KMS-11 (cell line): Measurements from ENCODE around the gene ATP5PO.

Source experiments
- H2AFZ ChIP-seq: fragments of 200-600 bp; sonication (generic); 2 replicates; pipeline ENCODE4 v1.6.1; 2016; ENCODE audit warnings: antibody characterized with exemption, mixed run types, low read depth
- H3K27ac ChIP-seq: fragments of 200-600 bp; sonication (generic); 2 replicates; pipeline ENCODE4 v1.6.1; 2016; ENCODE audit warnings: mild to moderate bottlenecking, mixed run types
- H3K27me3 ChIP-seq: fragments of 200-600 bp; sonication (generic); 2 replicates; pipeline ENCODE4 v1.6.1; 2017; ENCODE audit warnings: mild to moderate bottlenecking, low read depth, mixed run types, moderate library complexity; ENCODE audit not compliant: insufficient read depth
- H3K36me3 ChIP-seq: fragments of 200-600 bp; sonication (generic); 2 replicates; pipeline ENCODE4 v1.6.1; 2017; ENCODE audit warnings: mild to moderate bottlenecking, mixed run types; ENCODE audit not compliant: insufficient read depth
- H3K4me1 ChIP-seq: fragments of 200-600 bp; sonication (generic); 2 replicates; pipeline ENCODE4 v1.6.1; 2016; ENCODE audit warnings: mild to moderate bottlenecking, low read depth, mixed run types; ENCODE audit not compliant: poor library complexity, severe bottlenecking
- H3K4me2 ChIP-seq: fragments of 200-600 bp; sonication (generic); 2 replicates; pipeline ENCODE4 v1.7.0; 2016; ENCODE audit warnings: mild to moderate bottlenecking, mixed run types
- H3K4me3 ChIP-seq: fragments of 200-600 bp; sonication (generic); IDR thresholded peaks from 2 replicates; pipeline ENCODE4 v1.6.1; 2017; ENCODE audit warnings: low read depth, low read length, mixed read lengths; ENCODE audit not compliant: insufficient read depth
- H3K79me2 ChIP-seq: fragments of 200-600 bp; sonication (generic); 2 replicates; pipeline ENCODE4 v1.6.1; 2016; ENCODE audit warnings: low read depth, mixed run types; ENCODE audit not compliant: insufficient read depth
- H3K9ac ChIP-seq: fragments of 200-600 bp; sonication (generic); 2 replicates; pipeline ENCODE4 v1.6.1; 2016; ENCODE audit warnings: mild to moderate bottlenecking, mixed run types
- H4K20me1 ChIP-seq: fragments of 200-600 bp; sonication (generic); 2 replicates; pipeline ENCODE4 v1.6.1; 2016; ENCODE audit warnings: mild to moderate bottlenecking, mixed run types; ENCODE audit not compliant: insufficient read depth
- CTCF ChIP-seq: fragments of 200-600 bp; sonication (generic); conservative IDR thresholded peaks from 2 replicates; pipeline ENCODE4 v1.6.1; 2017; ENCODE audit warnings: low read depth, mild to moderate bottlenecking, antibody characterized with exemption, low read length, moderate library complexity, mixed read lengths

ATP5PO gene

DNA sequence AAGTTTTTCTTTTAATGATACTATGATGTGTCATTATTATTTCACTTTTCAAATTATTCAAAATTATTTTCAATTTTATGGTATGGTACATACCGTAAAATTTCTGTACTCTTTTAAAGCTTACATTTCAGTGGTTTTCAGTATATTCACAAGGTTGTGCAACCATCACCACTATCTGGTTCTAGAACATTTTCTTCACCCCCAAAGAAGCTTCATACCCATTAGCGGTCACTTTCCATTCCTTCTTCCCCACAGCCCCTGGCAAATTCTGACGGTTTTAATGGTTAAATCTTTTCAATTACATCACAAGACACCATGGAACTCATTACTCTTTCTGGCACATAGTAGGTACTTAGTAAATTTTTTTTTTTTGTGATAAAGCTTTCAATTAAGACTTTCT, 22.8 kb upstream of the ATP5PO start:
- no peak overlapping the region for H3K4me3 ChIP-seq
- H4K20me1 ChIP-seq: no peaks in the 10 kb centered on the region
- H3K27ac ChIP-seq: no peak overlapping the region
- no peak overlapping the region for H3K9ac ChIP-seq
- H3K4me2 ChIP-seq: no peak overlapping the region
- TF ChIP-seq CTCF: no peak
- H3K27me3 ChIP-seq: no peaks in the 10 kb centered on the region
- no peaks in the 10 kb centered on the region for H3K79me2 ChIP-seq
- H2AFZ ChIP-seq: no peak overlapping the region
- no peaks in the 10 kb centered on the region for H3K4me1 ChIP-seq
- no peaks in the 10 kb centered on the region for H3K36me3 ChIP-seq

DNA sequence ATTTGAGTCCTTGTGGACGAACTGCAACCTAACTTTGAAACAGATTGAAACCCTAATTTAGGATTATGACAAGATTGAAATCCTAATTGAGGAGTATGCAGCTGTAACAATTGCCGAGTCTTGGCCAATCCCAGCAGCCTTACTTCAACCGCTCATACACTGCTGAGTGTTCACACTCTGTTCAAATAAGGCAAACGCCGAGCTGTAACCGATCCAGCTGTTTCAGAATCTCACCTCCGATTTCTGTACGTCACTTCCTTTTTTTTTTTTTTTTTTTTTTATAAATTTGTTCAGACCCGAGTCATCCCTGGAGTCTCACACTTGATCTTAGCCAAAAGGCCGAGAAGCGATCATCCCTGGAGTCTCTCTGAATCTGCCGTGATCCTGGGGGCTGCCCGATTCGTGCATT, 22.3 kb upstream of the ATP5PO start:
- Histone ChIP-seq H3K27me3 (no peaks in the 10 kb centered on the region), H3K4me3 (no peak overlapping the region), H3K79me2 (no peaks in the 10 kb centered on the region), H3K4me2 (no peak overlapping the region), H4K20me1 (no peaks in the 10 kb centered on the region), H3K27ac (no peak overlapping the region), H2AFZ (no peak overlapping the region), H3K36me3 (no peaks in the 10 kb centered on the region), H3K4me1 (no peaks in the 10 kb centered on the region), H3K9ac (no peak overlapping the region)
- TF ChIP-seq CTCF: no peak

DNA sequence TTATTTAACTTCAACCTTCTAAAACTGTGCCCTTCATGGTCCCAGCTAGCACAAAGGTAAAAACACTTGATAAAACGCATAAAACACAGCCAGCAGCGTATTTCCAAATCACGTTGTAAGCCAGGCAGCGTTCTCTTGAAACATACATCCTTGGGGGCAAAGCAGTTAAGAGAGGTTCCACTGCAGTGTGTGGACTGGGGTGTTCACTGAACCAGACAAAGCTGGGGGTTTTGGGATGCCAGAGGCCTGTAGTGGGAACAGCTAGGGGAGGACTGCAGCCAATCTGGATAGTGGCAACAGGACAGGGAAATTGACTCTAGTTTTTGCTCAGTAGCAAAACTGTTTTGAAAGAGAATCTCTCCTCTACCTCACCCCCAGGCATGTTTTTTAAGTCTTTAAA, 21.5 kb upstream of the ATP5PO start:
- H2AFZ ChIP-seq: no peak overlapping the region
- H3K79me2 ChIP-seq: no peaks in the 10 kb centered on the region
- H3K27me3 ChIP-seq: no peaks in the 10 kb centered on the region
- H3K4me3 ChIP-seq: no peak overlapping the region
- no peak for TF ChIP-seq CTCF
- no peaks in the 10 kb centered on the region for H3K36me3 ChIP-seq
- H3K27ac ChIP-seq: no peak overlapping the region
- H4K20me1 ChIP-seq: no peaks in the 10 kb centered on the region
- H3K4me1 ChIP-seq: no peaks in the 10 kb centered on the region
- H3K4me2 ChIP-seq: no peak overlapping the region
- no peak overlapping the region for H3K9ac ChIP-seq

GRCh38 chr21:33936301-33937038, 20.9 kb upstream of the ATP5PO start:
- H3K79me2 ChIP-seq: no peaks in the 10 kb centered on the region

More at GRCh38 chr21:33936301-33937038, 20.9 kb upstream of the ATP5PO start:
- H2AFZ ChIP-seq: no peak overlapping the region
- no peak overlapping the region for H3K4me3 ChIP-seq
- no peak overlapping the region for H3K27ac ChIP-seq
- no peak for TF ChIP-seq CTCF
- no peaks in the 10 kb centered on the region for H4K20me1 ChIP-seq
- no peak overlapping the region for H3K9ac ChIP-seq
- no peaks in the 10 kb centered on the region for H3K36me3 ChIP-seq
- H3K4me2 ChIP-seq: no peak overlapping the region
- no peaks in the 10 kb centered on the region for H3K4me1 ChIP-seq
- H3K27me3 ChIP-seq: no peaks in the 10 kb centered on the region
